HG02870 (cell line): ENCODE data around the gene CDC73.
"Not testable (repeated sequence)": the region's sequence is repeated elsewhere in the genome, so short reads cannot be mapped to it uniquely, and the experiment has no call there.

Experiments used
- ATAC-seq: cut with Tn5 transposase; IDR thresholded peaks from one replicate; pipeline ENCODE4 v1.9.1; 2021; ENCODE audit warnings: mild to moderate bottlenecking, moderate library complexity; ENCODE audit not compliant: unreplicated experiment

Gene CDC73

DNA sequence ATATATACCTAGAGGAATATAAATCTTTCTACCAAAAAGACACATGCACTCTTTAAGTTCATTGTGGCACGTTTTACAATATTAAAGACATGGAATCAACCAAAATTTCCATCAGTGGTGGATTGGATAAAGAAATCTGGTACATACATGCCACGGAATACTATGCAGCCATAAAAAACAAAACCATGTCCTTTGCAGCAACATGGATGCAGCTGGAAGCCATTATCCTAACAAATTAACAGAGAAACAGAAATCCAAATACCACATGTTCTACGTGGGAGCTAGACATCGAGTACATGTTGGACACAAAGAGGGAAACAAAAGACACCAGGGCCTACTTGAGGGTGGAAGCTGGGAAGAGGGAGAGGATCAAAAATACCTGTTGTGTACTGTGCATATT, 97.6 kb downstream of the CDC73 start:
- ATAC-seq = no peak

DNA sequence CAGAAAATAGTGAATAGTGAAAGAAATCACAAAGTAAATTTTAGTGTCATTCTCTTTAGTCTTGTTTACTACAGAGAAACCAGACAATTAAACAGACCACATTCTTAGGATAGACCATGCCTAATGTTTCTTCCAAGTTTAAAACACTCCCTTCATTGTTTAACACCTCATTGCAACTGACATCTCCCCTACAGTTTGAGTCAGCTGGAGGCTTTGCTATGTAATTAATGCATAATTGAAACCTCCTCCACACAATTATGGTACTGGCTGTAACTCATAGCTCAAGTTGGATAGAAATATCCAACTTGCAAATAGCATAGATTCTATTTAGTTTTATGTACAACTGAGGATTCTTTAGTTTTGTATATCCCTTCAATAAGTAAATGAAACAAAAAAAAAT, 99.8 kb downstream of the CDC73 start:
- ATAC-seq = no peak

DNA sequence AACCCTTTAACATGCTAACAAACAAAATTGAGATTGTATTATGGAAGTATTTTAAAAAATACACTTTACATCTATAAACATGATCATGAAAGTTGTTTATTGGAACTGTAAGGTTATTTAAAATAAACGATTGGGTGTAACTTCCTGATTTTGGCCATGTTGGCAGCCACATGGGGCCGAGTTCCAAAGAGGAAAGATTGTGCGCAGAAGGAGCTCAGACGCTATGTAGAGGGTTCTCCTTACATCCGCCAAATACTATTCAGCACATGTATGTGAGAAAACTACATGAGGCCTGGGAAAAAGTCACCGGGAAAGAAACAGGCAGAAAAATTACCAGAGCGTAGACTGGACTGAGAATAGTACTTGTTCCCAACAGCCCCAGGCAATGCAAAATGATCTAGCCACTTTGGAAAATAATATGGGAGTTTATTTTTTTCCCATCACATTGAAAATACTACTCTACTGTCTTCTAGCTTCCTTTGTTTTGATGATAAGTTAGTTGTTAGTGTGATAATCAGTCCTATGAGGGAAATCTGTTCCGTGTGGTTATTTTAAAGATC, 100.3 kb downstream of the CDC73 start:
- no peak for ATAC-seq

DNA sequence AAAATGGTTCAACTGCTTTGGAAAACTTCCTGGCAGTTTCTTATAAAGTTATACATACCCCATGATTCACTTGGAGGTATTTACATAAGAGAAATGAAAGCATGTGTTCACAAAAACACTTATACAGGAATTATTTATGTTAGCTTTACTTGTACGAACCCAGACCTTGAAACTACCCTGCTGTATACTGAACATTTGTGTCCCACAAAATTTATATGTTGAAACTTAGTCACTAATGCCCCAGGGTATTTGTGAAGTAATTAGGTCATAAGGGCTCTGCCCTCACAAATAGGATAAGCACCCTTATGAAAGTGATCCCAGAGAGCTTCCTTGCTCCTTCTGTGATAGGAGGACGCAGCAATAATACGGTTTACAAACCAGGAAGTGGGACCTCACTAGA, 107.3 kb downstream of the CDC73 start:
- ATAC-seq = no peak

DNA sequence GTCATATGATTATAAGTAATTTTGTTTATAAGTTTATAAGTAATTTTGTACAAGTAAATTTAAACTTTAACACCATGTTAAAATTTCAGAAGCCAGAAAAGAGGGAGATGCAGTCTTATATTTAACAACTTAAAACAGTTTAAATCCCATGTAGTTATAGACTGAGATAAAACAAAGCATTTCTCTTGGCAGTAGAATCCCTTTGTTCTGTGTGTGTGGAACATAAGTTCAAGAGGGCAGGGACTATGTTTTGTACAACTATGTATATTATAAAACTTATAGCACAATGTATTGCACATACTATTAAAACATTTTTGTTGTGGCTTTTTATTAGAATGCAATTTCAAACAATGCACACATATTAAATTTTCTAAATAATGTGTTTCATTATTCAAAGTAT, 109.3 kb downstream of the CDC73 start:
- ATAC-seq = not testable (repeated sequence)

DNA sequence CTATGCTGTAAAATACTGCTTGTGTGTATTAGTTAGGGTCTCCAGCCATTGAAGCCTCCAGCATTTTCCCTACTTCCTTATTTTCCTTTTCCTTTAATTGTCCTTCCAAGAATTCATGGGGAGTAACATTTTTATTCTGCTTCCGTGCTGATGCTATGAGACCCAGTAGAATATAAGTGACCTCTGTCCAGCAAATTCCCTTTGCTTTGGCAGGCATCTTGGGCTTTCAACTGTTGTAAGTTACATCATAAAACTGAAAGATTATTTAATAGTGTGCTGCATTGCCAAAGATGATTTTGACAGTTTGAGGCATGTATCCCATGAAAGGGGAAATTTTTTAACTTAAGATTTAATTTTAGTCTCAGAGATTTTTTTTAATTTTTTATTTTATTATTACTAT, 112.7 kb downstream of the CDC73 start:
- ATAC-seq = no peak

DNA sequence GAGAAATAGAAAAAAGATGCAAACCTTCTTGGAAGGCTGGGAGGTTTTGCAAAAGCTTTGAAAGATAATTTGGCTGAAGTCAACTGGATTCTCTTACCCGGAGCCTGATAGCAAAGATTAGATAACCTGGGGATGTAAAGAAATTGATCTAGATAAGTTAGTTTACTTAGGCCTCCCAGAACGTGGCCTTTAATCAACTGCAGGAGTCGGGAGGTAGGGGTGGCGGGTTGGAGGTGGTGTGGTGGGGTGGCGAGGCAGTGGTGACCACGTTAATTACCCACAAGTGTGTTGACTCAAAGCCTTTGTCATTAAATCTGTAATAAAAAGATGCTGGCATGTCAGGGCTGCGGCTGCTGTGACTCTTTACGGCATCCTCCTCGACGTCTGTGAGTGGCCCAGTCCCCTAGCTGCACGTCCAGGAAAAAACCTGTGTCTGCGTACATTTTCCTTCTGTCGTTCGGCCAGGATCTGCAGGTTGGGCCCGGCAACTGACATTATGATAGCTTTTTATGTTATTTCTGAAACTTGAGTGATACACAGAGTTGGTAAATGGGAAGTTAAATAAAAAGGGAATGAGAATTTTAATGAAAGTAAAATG, 115.6 kb downstream of the CDC73 start:
- no peak for ATAC-seq

DNA sequence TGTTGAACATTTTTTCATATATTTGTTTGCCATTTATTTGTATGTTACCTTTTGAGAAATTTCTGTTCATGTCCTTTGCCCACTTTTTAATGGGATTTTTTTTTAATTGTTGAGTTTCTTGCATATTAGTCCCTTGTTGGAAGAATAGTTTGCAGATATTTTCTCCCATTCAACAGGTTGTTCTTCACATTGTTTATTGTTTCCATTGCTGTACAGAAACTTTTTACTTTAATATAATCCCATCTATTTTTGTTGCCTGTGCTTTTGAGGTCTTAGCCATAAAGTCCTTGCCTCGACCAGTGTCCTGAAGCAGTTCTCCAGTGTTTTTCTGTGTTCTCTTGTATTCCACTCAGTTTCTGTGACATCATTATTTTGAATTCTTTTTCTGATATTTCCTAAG, 118.8 kb downstream of the CDC73 start:
- ATAC-seq = no peak

DNA sequence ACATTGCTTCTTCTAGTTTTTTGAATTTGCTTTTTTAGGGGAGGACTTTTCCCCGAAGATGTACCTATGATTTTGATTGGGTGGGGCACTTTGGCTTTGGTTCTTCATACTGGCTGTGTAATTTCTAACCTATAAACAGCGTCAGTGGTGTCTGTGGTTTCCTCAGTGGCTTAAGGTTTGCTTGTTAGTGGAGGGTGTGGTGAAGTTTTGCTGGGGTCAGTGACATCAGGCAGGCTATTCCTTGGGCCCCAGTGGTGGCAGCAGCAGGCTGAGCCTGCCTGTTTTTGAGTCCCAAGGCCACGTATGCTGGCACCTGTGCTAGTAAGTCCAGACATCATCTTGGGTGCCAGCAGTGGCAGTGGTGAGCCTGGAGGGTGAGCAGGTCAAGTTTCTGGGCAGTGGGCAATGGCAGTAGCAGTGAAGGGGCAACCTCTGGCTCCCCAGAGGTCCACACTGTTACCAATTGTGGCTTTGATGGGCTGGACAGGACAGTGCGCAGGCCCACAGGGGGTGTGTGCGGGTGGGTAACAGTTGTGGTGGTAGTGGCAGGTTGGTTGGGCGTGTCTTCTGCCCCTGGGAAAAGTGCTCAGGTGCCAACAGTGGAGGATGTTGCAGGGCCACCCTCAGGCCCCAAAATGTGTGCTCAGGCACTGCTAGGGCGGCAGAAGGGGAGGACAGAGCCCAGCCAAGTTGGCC, 119.4 kb downstream of the CDC73 start:
- no peak for ATAC-seq

DNA sequence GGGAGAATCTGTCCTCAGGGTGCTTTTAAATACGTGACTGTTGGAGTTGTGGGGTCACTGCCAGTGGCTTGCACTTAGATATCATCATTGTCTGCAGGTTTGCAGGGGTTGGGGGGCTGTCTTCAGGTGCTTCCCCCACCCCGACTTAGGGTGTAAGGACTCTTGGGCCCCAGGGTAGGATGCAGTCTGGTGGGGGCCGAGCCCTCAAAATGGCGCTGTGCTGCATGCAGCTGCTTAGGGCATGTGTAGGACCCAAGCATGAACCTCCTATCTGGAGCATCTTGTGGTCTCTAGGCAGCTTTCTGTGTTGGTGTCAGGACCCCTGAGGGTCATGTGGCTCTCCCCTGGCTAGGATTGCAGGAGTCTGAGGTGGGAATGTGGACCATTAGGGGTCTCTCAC, 120.2 kb downstream of the CDC73 start:
- no peak for ATAC-seq

DNA sequence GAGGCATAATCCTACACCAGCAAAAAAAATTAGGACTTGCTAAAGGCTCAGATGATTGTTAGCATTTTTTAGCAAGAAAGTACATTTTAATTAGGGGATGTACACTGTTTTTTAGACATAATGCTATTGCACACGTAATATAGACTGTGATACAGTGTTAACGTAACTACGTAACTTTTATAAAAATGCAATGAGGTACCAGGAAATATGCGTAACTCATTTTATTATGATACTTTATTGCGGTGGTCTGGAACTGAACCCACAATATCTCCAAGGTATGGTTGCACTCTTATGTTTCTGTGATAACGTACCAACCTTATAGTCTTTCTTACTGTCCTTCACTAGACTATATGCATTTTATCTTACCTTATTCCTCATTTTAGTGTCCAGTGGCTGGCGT, 127.4 kb downstream of the CDC73 start:
- ATAC-seq = no peak

DNA sequence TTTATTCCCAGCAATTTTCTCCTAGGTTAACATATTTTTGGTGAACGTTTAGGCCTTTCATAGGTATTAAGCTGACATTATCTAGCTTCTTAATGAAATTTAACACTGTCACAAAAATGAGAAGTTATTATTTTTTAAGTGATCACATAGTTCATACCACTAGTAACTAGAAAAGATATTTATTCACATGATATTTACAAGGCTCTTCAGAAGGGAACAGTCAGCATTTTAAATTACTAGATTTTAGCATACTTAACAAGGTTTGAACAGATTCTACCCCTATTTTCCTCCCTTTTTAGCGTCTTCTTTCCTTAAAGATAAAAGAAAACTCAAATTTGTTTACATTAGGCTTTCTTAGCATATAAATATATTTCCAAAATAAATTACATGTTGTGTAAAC, 130.1 kb downstream of the CDC73 start:
- no peak for ATAC-seq

DNA sequence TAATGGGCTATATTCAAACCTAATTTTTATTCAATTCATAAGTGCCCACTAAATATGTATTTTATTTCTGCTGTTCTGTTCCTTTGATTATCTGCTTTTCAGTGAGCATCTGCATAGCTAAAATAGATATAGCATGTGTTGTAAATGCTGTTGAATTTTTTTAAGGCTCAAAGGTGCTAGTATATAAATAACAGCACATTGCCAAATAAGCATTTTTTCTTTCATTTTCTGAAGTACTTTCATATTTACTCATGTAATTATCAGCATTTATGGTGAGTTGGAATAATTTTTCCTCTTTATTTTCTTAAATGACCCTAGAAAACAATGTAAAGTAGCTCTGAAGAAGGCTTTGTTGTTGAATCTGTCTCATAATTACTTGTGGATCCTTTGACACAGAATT, 134.2 kb downstream of the CDC73 start:
- ATAC-seq = no peak

DNA sequence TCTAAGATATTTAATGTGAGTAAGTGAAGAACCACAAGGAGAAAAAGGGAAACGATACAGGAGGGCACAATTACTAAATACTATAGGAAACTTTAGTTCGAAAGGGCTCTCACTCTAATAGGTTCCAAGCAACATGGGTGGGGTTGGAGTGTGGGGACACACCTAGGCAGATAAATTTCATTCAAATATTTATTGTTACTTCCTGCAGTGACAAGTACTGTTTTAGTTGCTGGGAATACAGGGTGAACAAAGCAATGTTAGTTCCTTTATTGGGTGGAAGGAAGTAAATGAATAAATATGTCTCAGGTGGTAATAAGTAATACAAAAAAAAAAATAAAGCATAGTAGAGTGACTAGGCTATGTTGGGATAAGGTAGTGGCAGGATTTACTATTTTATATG, 137.8 kb downstream of the CDC73 start:
- ATAC-seq = no peak

DNA sequence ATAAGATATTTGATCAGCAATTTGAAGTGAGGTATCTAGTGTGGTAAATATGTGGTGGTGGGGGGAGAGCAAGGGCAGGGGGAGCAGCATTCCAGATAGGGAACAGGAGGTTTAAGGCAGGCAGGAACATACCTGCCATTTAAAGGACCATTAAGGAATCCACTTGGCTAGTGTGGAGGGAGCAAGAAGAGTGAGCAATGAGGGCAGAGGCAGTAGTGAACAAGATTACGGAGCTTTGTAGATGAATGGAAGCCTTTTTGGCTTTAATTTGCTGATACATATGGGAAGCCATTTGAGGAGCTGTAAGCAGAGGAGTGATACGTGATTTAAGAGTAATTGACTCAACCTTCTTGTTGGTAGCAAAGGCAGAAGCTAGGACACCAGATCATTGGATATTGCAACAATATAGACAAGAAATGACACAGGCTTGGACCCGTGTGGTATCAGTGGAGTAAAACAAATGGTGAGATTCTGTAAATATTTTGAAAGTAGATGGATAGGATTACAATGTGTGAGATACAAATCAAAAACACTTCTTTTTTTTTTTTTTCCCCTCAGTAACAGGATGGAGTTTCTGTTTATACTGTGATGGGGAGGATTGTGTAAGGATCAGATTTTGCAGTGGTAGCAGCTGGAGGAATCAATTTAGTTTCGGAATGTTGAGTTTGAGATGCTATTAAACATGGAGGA, 138.4 kb downstream of the CDC73 start:
- ATAC-seq = no peak

DNA sequence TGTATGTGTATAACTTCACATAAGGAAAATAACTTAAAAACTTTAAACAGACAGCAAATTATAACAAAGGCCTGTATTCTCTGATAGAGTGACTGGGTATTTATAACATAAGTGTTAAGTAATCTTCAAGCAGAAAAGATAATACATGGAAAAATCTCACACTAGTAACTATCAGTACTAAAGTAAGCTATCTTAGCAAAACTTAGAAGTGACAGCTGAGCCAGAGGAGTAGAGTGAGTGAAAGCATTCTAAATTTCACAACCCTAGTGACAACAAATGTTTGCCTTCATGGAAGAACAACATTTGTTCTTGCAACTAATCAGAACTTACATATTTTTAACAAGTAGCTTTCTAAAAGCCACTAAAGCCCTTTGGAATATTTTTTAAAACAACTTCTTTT, 139.1 kb downstream of the CDC73 start:
- ATAC-seq = no peak

DNA sequence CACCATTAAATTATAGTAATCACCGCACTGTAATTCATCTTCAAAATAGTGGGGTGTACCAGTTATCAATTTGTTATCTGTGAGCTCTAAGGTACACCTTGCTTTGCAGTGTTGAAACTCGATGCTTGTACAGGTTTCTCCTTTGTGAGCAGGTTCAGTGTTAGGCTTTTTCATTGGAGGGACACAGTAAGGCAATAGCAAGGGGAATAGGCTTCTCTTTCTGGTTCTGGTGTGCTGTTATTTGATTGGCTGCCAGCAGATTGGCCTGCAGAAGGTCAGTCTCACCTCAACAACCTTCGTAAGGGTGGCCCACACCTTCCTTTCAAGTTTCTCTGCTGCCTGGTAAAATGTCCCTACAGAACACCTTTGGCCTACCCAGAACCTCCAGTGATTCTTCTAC, 140.8 kb downstream of the CDC73 start:
- no peak for ATAC-seq

DNA sequence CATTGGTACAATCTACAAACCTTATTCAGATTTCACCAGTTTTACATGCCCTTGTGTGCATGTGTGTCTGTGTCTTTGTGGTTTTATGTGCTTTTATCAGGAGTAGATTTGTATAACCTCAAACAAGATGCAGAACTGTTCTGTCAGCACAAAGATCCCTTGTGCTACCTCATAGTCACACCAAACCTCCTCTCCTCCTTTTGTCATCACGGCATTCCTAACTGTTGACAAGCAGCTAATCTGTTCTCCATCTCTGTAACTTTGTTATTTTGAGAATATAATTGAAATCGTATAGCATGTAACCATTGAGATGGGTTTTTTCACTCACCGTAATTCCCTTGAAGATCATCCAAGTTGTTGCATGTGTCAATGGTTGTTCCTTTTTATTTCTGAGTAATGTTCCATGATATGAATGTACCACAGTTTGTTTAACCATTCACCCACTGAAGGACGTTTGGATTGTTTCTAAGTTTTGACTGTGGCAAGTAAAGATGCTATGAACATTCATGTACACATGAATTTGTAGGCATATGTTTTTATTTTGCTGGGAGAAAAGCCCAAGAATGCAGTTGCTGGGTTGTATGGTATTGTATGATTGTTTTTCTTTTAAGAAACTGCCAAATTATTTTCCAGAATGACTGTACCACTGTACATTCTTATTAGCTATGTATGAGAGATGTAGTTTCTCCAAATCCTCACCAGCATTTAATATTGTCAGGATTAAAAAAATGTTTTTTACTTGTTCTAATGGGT, 142.7 kb downstream of the CDC73 start:
- no peak for ATAC-seq

DNA sequence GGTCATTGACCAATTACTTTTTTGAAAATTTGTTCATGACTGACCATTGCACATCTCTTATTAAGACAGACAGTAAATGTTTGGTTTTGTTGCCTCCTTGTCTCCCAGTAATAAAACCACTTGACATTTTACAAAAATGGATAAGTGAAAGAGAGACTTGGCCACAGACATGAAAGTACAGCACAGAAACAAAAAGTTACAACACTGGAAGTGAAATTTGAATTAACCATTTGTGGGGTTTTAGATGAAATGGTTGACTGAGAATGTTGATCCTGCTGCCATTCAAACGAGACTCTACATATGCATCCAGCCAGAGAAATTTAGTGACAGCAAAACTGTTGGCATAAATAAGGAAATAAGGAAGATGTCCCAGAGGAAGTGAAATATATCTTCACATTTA, 143.9 kb downstream of the CDC73 start:
- peak; percentile 49 for ATAC-seq

DNA sequence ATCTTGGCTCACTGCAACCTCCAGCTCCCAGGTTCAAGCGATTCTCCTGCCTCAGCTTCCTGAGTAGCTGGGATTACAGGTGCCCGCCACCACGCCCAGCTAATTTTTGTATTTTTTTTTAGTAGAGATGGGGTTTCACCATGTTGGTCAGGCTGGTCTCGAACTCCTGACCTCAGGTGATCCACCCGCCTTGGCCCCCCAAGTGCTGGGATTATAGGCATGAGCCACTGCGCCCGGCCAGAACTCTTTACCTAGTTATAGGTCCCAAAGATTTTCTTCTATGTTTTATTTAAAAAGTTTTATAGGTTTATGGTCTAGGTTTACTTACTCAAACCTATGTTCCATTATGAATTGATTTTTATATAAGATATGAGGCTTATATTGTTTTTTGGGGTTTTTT, 145.0 kb downstream of the CDC73 start:
- ATAC-seq = not testable (repeated sequence)

DNA sequence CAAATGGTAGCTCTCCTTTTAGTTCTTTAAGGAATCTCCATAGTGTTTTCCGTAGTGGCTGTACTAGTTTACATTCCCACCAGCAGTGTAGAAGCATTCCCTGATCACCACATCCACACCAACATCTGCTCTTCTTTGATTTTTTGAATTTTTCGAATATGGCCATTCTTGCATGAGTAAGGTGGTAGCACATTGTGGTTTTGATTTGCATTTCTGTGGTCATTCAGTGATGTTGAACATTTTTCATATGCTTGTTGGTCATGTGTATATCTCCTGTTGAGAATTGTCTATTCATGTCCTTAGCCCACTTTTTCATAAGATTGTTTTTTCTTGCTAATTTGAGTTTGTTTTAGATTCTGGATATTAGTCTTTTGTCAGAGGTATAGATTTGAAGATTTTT, 149.2 kb downstream of the CDC73 start:
- peak; percentile 95 for ATAC-seq
